Esophagus mucosa (tissue), 1 donor: ENCODE measurements around the gene PI4KA. TPM values are rescaled to one million over a fixed set of nuclear protein-coding genes. Genes with fewer than 3 reads are reported as not detected.
"Not testable (repeated sequence)": the region's sequence is repeated elsewhere in the genome, so short reads cannot be mapped to it uniquely, and the experiment has no call there.

Experiments
- ATAC-seq: fragments of 200-7000 bp; cut with Tn5 transposase; one replicate; pipeline ENCODE4 v1.9.1; 2020
- total RNA-seq: library from RNA; stranded (reverse); gene quantifications from one replicate; pipeline ENCODE4 v1.2.4, GENCODE V29; 2023
- donor health status: DM: yes; HTN: yes; CAD: no.

PI4KA gene
- total RNA-seq, 1 donor from 2014 or later: 28.5 TPM

DNA sequence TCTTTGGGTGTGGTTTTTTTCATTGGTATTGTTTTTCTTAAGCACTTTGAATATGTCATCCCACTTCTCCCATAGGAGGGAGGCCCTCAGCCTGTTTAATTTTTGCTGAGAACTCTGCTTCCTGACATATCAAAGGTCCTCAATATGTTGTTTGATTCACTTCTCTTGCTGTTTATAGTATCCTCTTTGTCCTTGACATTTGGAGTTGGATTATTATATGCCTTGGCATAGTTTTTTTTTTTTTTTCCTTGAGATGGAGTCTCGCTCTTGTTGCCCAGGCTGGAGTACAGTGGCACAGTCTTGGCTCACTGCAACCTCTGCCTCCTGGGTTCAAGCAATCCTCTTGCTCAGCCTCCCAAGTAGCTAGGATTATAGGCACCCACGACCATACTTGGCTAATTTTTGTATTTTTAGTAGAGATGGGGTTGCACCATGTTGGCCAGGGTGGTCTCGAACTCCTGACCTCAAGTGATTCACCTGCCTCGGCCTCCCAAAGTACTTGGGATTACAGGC, 196.0 kb downstream of the PI4KA start:
- ATAC-seq: not testable (repeated sequence)

DNA sequence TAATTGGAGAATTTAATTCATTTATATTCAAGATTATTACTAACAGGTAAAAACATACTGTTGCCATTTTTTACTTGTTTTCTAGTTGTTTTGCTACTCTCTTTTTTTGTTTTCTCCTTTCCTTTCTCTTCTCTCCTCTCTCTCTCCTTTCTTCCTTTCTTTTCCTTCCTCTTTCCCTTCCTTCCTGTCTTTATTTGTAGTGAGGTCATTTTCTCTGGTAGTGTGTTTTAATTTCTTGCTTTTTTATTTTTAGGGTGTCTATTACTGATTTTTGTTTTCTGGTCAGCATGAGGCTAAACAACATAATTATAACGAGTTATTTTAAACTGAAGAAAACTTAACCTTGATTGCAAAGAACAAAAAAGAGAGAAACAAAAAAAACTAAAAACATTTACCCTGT, 197.1 kb downstream of the PI4KA start:
- ATAC-seq: no peak

DNA sequence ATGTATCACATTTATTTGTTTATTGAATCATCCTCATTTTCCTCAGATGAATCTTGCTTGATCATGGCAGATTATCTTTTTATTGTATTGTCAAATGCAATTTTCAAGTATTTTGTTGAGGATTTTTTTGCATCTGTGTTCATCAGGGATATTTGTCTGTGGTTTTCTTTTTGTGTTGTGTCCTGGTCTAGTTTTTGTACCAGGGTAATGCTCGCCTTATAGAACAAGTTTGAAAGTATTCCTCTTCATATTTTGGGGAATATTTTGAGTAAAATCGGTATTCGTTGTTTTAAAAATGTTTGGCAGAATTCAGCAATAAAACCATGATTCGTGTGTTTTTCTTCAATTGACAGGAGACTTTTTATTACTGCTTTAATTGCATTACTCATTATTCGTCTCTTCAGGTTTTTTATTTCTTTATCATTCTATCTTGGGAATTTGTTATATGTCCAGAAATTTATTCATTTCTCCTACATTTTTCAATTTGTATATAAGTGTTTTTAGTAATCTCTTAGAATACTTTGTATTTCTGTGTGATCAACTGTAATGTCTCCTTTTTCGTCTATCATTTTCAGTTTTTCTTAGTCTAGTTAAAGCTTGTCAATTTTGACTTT, 198.1 kb downstream of the PI4KA start:
- ATAC-seq: no peak

DNA sequence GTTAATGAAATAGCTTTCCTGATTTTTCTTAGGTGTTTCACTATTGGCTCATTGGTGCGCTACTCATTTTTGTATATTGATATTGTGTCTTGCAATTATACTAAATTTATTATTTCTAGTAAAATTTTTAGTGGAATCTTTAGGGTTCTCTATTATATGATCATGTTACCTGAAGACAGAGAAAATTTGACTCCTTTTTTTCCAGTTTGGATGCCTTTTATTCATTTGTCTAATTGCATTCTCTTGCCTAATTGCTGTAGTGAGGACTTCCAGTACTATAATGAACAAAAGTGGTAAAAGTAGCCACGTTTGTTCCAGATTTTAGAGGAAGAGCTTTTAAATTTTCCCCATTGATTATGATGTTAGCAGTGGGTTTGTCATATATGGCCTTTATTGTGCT, 198.7 kb downstream of the PI4KA start:
- ATAC-seq: no peak

DNA sequence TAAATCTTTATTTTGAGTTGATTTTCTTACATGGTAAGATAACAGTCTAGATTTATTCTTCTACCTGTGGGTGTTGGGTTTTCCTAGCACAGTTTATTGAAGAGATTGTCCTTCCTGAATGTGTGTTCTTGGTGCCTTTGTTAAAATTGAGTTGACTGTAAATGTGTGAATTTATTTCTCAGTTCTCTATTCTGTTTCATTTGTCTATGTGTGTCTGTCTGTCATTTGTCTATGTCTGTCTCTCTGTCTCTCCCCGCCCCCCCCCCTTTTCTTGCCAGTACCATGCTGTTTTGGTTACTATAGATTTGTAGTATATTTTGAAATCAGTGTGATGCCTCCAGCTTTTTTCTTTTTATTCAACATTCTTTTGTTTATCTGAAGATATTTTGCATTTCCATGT, 199.4 kb downstream of the PI4KA start:
- no peak for ATAC-seq

DNA sequence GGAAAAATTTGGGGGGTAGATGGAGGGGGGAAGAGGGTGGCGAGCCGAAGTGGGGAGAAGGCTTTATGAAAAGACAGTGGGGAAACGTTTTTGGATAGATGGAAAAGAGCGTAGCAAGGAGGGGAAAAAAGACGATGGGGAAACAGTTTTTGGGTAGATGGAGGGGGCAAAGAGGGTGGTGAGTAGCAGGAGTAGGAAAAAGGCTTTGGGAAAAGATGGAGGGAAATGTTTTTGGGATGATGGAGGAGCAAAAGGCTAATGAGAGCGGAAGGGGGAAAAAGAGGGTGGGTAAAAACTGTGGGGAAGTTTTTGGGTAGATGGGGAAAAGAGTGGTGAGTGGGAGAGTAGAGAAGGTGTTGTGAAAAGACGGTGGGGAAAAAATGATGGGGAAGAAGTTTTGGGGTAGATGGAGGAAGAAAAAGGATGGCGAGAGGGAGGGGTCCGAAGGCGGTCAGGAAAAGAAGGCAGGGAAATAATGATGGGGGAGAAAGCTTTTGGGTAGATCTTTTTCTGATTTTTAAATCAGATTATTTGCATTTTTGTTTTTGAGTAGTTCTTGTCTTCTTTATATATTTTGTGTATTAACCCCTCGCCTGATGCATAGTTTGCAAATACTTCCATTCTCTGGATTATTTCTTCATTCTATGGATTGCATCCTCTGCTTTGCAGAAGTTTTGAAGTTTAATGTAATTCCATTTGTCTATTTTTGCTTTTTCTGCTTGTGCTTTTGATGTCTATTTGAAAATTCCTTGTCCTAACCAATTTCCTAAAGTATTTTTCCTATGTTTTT, 200.0 kb downstream of the PI4KA start:
- ATAC-seq: no peak

DNA sequence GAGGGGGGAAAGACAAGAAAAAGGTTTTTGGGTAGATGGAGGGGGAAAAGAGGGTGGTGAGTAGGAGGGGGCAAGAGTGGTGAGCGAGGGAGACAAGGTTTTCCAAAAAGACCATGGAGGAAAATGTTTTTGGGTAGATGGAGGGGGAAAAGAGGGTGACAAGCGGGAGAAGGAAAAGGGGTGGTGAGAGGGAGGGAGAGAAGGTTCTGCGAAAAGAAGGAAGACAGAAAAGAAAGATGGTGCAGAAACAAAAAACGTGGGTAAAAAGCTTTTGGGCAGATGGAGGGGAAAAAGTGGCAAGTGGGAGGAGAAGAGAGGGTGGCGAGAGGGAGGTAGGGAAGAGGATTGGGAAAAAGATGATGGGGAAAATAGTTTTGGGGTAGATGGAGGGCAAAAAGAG, 200.6 kb downstream of the PI4KA start:
- no peak for ATAC-seq

Other genes with a start within 250 kb of the PI4KA start
- gene SERPIND1, start 84.7 kb downstream of the PI4KA start, total RNA-seq: 0.08 TPM
- 24.0 TPM for gene SNAP29, start 196 bp upstream of the PI4KA start, total RNA-seq
- gene CRKL, start 58.6 kb upstream of the PI4KA start, total RNA-seq: 42.6 TPM
- 1.5 TPM for gene AIFM3, start 108.4 kb upstream of the PI4KA start, total RNA-seq
- gene LZTR1, start 123.5 kb upstream of the PI4KA start, total RNA-seq: 26.3 TPM
- 13.3 TPM for gene THAP7, start 143.3 kb upstream of the PI4KA start, total RNA-seq
- 0.64 TPM for gene P2RX6, start 156.4 kb upstream of the PI4KA start, total RNA-seq
- 4.2 TPM for gene SLC7A4, start 173.8 kb upstream of the PI4KA start, total RNA-seq
- gene LRRC74B, start 187.1 kb upstream of the PI4KA start, total RNA-seq: 0.20 TPM